HG02759 (cell line): ENCODE data around the gene RBM3.

Experiments
- ATAC-seq: cut with Tn5 transposase; IDR thresholded peaks from one replicate; pipeline ENCODE4 v1.9.1; 2021; ENCODE audit warnings: mild to moderate bottlenecking, moderate library complexity; ENCODE audit not compliant: unreplicated experiment

RBM3 gene

GRCh38 chrX:48576108-48576507 is 1.8 kb downstream of the RBM3 start:
- no peak for ATAC-seq

GRCh38 chrX:48578661-48579128 is 4.4 kb downstream of the RBM3 start:
- no peak for ATAC-seq

GRCh38 chrX:48579259-48579658 is 5.0 kb downstream of the RBM3 start:
- ATAC-seq: no peak

- ATAC-seq: no peak
Measured at GRCh38 chrX:48580662-48581061, 6.4 kb downstream of the RBM3 start.

GRCh38 chrX:48584698-48585097 is 10.4 kb downstream of the RBM3 start:
- no peak for ATAC-seq

GRCh38 chrX:48589482-48590162 is 15.3 kb downstream of the RBM3 start:
- no peak for ATAC-seq

GRCh38 chrX:48590203-48591103 is 16.2 kb downstream of the RBM3 start:
- no peak for ATAC-seq

GRCh38 chrX:48591255-48591791 is 17.0 kb downstream of the RBM3 start:
- ATAC-seq: no peak

- no peak for ATAC-seq
Measured at GRCh38 chrX:48592971-48593370, 18.7 kb downstream of the RBM3 start.

GRCh38 chrX:48595929-48596328 is 21.6 kb downstream of the RBM3 start:
- no peak for ATAC-seq

GRCh38 chrX:48597353-48598264 is 23.3 kb downstream of the RBM3 start, which contains the start of gene WDR13:
Gene WDR13, plus strand, starts transcription at chrX:48597492. Its CDS starts 505 bp downstream, at chrX:48597997.
- ATAC-seq: peak; percentile 82

- ATAC-seq: no peak
Measured at GRCh38 chrX:48598614-48599013, 24.3 kb downstream of the RBM3 start.

GRCh38 chrX:48599341-48599740 is 25.1 kb downstream of the RBM3 start:
- ATAC-seq: no peak

- no peak for ATAC-seq
Measured at GRCh38 chrX:48600226-48600625, 25.9 kb downstream of the RBM3 start.

GRCh38 chrX:48601741-48602394 is 27.6 kb downstream of the RBM3 start:
- ATAC-seq: no peak

GRCh38 chrX:48604701-48605100 is 30.4 kb downstream of the RBM3 start:
- ATAC-seq: no peak

GRCh38 chrX:48606091-48606490 is 31.8 kb downstream of the RBM3 start:
- ATAC-seq: no peak

GRCh38 chrX:48611703-48612102 is 37.4 kb downstream of the RBM3 start:
- ATAC-seq: no peak

- ATAC-seq: no peak
Measured at GRCh38 chrX:48613502-48614160, 39.3 kb downstream of the RBM3 start.

- ATAC-seq: no peak
Measured at GRCh38 chrX:48616576-48616975, 42.3 kb downstream of the RBM3 start.
